WERI-Rb-1 (cell line): Measurements from ENCODE around the gene PDE4B.
"Not testable (repeated sequence)": the region's sequence is repeated elsewhere in the genome, so short reads cannot be mapped to it uniquely, and the experiment has no call there.

Experiments used
- DNase-seq: peaks from one replicate; pipeline ENCODE4 v3.0.0-alpha.2; 2020
- H3K27ac ChIP-seq: fragments of 250-450 bp; sonication (Bioruptor Pico); 2 replicates; pipeline ENCODE4 v1.5.1; 2020; ENCODE audit warnings: mild to moderate bottlenecking, moderate library complexity
- H3K27me3 ChIP-seq: fragments of 250-450 bp; sonication (Bioruptor Pico); 2 replicates; pipeline ENCODE4 v1.5.1; 2021; ENCODE audit warnings: mild to moderate bottlenecking, low read depth, moderate library complexity; ENCODE audit not compliant: insufficient read depth, severe bottlenecking
- H3K36me3 ChIP-seq: fragments of 250-450 bp; sonication (Bioruptor Pico); 2 replicates; pipeline ENCODE4 v1.5.1; 2020; ENCODE audit warnings: mild to moderate bottlenecking, moderate library complexity
- H3K4me3 ChIP-seq: 2 replicates; pipeline ENCODE4 v1.5.1; 2011; ENCODE audit warnings: low read depth, mild to moderate bottlenecking, control low read depth, low read length
- H3K9me3 ChIP-seq: fragments of 250-450 bp; sonication (Bioruptor Pico); 2 replicates; pipeline ENCODE4 v1.5.1; 2021; ENCODE audit warnings: mild to moderate bottlenecking, moderate library complexity; ENCODE audit not compliant: severe bottlenecking
- TF ChIP-seq, protein P1 (sequence below): IDR thresholded peaks from 2 replicates; pipeline ENCODE4 v1.5.1; 2011; ENCODE audit warnings: low read depth, mild to moderate bottlenecking, control low read depth, inconsistent platforms, low read length

The PDE4B gene

DNA sequence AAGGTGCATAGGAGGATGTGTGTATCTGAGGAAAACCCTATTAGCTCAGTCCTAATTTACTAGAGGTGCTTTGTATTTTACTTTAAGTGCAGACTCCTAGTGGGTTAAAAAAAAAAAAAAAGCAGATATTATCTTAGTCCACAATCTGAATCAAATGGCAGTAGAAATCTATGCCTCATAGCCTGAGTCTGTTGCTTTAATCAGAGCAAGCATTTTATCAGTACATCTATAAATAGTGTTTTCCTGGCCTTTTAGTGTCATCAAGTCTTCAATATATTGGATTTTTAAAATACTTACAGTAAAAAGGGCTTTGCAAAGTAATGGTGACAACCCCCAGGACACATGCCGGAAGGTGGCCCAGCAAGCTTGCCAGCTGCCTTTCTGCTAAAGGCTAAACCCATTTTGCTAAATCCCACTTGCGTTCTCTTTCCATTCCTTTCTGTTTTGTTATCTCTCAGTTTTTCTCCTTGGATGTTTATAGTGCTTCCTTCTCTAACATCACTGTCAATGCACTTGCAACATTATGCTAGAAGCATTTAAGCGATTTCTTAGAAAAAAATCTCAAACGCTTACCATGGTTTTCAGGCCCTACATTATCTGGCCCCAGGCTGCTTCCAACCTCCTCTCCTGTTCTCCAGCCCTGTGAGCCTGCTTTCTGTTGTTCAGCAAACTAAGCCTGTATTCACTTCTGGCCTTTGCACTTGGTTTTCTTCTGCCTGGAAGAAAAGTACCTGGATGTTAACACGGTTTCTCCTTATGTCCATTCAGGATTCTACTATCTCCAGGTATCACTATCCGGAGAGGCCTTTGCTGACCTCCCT lies 206.3 kb downstream of the PDE4B start:
- no peak overlapping the region for H3K27ac ChIP-seq

DNA sequence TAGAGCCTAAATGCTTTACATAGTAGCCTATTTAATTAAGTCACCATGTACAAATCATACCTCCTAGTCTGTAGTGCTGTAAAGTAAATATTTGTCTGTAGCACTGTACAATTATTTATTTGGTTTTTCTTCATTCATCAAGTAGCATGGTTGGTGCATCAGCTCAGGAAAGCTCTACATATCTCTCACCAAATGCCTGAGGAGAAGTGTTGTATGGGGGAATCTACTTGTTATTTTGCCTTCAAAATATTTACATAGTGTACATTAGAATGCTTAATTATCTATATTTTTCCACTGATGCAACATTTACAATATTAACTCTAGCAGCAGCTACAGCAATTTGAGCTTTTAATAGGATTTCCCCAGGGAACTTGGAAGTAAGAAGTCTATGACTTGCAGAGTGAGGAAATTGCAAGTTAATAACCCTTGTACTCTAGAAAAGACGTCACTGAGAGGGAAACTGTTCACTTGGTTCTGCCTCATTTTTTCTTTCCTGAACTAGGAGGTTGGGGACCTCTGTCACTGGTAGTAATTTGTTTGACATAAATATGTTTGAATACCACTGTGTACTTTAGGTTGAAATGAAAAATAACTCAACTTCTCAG lies 207.4 kb downstream of the PDE4B start:
- Histone ChIP-seq H3K27ac (no peak overlapping the region), H3K36me3 (no peaks in the 10 kb centered on the region), H3K4me3 (no peak overlapping the region), H3K9me3 (no peaks in the 10 kb centered on the region), H3K27me3 (no peaks in the 10 kb centered on the region)
- TF ChIP-seq, protein P1, sequence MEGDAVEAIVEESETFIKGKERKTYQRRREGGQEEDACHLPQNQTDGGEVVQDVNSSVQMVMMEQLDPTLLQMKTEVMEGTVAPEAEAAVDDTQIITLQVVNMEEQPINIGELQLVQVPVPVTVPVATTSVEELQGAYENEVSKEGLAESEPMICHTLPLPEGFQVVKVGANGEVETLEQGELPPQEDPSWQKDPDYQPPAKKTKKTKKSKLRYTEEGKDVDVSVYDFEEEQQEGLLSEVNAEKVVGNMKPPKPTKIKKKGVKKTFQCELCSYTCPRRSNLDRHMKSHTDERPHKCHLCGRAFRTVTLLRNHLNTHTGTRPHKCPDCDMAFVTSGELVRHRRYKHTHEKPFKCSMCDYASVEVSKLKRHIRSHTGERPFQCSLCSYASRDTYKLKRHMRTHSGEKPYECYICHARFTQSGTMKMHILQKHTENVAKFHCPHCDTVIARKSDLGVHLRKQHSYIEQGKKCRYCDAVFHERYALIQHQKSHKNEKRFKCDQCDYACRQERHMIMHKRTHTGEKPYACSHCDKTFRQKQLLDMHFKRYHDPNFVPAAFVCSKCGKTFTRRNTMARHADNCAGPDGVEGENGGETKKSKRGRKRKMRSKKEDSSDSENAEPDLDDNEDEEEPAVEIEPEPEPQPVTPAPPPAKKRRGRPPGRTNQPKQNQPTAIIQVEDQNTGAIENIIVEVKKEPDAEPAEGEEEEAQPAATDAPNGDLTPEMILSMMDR: no peak
- no peak for DNase-seq

More for the DNA sequence above, 206.3 kb downstream of the PDE4B start:
- no peaks in the 10 kb centered on the region for H3K27me3 ChIP-seq
- H3K36me3 ChIP-seq: no peaks in the 10 kb centered on the region
- H3K4me3 ChIP-seq: no peak overlapping the region
- no peak for DNase-seq
- H3K9me3 ChIP-seq: no peaks in the 10 kb centered on the region
- TF ChIP-seq, protein P1: no peak

DNA sequence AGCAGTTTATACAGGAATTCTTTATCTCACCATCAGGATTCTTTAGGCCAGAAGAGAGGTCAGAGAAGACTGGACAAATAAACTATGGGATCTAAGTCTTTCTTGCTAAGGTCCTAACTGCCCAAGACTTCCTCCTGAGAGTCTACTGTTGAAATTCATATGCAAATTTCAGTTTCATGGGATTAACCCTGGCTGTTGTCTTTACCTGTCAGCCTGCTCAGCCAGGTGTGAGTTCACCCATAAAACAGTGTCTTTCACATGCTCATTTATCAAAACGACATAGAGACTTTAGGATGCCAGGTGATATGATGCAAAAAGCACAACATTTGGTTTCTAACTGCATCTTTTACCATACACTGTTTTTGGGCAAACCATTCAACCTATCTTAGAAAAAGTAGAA lies 211.0 kb downstream of the PDE4B start:
- no peaks in the 10 kb centered on the region for H3K9me3 ChIP-seq
- no peak overlapping the region for H3K27ac ChIP-seq
- H3K36me3 ChIP-seq: no peaks in the 10 kb centered on the region
- H3K27me3 ChIP-seq: no peaks in the 10 kb centered on the region
- TF ChIP-seq, protein P1: no peak
- no peak overlapping the region for H3K4me3 ChIP-seq
- no peak for DNase-seq

DNA sequence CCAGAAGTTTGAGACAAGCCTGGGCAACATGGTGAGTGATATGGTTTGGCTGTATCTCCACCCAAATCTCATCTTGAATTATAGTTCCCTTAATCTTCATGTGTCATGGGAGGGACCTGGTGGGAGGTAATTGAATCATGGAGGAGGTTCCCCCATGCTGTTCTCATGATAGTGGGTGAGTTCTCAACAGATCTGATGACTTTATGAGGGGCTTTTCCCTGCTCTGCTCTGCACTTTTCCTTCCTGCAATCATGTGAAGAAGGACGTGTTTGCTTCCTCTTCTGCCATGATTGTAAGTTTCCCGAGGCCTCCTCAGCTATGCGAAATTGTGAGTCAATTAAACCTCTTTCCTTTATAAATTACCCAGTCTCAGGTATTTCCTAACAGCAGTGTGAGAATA lies 213.8 kb downstream of the PDE4B start:
- not testable (repeated sequence) for H3K4me3 ChIP-seq, DNase-seq, H3K36me3 ChIP-seq, H3K27me3 ChIP-seq, H3K27ac ChIP-seq, H3K9me3 ChIP-seq

DNA sequence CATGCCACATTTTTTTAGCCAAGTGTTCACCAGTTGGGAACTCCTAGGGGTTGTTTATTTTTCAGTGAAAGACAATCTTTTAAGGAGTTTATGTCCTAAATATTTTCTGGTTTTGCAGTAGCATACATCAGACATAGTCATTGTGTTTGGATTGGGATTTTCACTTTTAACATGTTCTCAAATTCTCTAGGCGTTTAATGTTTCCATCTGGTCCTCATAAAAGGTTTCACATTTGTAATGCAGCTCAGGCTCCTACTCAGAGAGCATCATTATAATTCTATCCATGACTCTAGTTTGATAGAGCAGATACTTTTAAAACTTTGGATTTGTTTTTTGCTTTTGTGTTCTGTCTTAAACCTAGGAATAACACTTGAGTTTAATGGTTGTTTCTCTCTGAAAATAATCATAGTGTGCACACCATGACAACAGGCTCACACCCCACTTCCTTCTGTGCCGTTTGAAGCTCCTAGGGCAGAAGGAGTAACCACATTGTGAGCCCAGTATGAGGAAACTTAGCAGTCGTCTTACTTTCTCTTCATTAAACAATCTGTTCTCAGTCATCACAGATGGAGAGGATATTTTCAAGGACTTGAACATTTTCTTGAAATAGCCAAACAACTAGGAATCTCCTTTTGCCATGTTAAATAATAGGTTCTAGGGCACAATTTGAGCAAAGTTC lies 219.6 kb downstream of the PDE4B start:
- no peaks in the 10 kb centered on the region for H3K36me3 ChIP-seq
- H3K27ac ChIP-seq: no peak overlapping the region
- H3K4me3 ChIP-seq: no peak overlapping the region
- no peaks in the 10 kb centered on the region for H3K27me3 ChIP-seq
- TF ChIP-seq, protein P1: no peak
- no peaks in the 10 kb centered on the region for H3K9me3 ChIP-seq
- DNase-seq: no peak

DNA sequence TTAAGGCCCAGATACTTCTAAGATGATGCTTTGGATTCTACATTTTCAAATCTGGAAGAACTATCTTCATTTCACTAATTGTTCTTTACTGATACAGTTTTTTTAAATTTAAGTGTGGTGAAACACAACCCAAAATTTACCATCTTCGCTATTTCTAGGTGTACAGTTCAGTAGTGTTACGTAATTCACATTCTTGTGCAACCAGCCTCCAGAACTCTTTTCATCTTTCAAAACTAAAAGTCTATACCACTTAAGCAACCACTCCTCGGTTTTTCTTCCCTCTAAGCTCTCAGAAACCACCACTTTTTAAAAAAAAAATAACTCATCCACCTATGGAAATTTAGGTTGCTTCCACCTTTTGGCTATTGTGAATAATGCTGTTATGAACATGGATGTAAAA lies 220.7 kb downstream of the PDE4B start:
- H3K36me3 ChIP-seq: no peaks in the 10 kb centered on the region
- H3K27ac ChIP-seq: no peak overlapping the region
- H3K4me3 ChIP-seq: no peak overlapping the region
- TF ChIP-seq, protein P1: no peak
- no peaks in the 10 kb centered on the region for H3K27me3 ChIP-seq
- no peaks in the 10 kb centered on the region for H3K9me3 ChIP-seq
- DNase-seq: no peak
